Upper lobe of right lung (tissue), 1 donor: ENCODE results near the gene RXRA. TPM values are rescaled to one million over a fixed set of nuclear protein-coding genes. Genes with fewer than 3 reads are reported as not detected.

Experiments used
- ATAC-seq: fragments of 200-7000 bp; cut with Tn5 transposase; one replicate; pipeline ENCODE4 v1.9.1; 2020; ENCODE audit warnings: mild to moderate bottlenecking, moderate library complexity
- DNase-seq: peaks from one replicate; pipeline ENCODE4 v3.0.0-alpha.2; 2020
- H3K27ac ChIP-seq: fragments of 200-600 bp; one replicate; pipeline ENCODE4 v1.8.0; 2022
- H3K27me3 ChIP-seq: fragments of 200-600 bp; one replicate; pipeline ENCODE4 v1.8.0; 2022; ENCODE audit warnings: mild to moderate bottlenecking
- H3K36me3 ChIP-seq: fragments of 200-600 bp; one replicate; pipeline ENCODE4 v1.8.0; 2022
- H3K4me1 ChIP-seq: fragments of 200-600 bp; one replicate; pipeline ENCODE4 v1.8.0; 2022
- H3K4me3 ChIP-seq: fragments of 200-600 bp; one replicate; pipeline ENCODE4 v1.8.0; 2022; ENCODE audit warnings: mild to moderate bottlenecking
- H3K9me3 ChIP-seq: fragments of 200-600 bp; one replicate; pipeline ENCODE4 v1.8.0; 2022
- intact Hi-C: fragments of 100-400 bp; cut with DNase I; formaldehyde crosslinking; loops from one replicate; pipeline ENCODE4 v1.11.0; 2022
- total RNA-seq: library from RNA; stranded (reverse); fragmentation: NEBNext Ultra II Directional; extraction: Animal tissue kit (Norgen Biotek cat#: 25700); gene quantifications from one replicate; pipeline ENCODE4 v1.2.1, GENCODE V29; 2021
- TF ChIP-seq, protein P1 (sequence below): fragments of 200-600 bp; IDR thresholded peaks from one replicate; pipeline ENCODE4 v1.8.0; 2022; ENCODE audit warnings: antibody characterized with exemption
- donor health status: DM: no; HTN: yes; CAD: no; lungs with severe emphysema.

Gene RXRA
- total RNA-seq, 1 donor from 2014 or later, result 80.6 TPM

DNA sequence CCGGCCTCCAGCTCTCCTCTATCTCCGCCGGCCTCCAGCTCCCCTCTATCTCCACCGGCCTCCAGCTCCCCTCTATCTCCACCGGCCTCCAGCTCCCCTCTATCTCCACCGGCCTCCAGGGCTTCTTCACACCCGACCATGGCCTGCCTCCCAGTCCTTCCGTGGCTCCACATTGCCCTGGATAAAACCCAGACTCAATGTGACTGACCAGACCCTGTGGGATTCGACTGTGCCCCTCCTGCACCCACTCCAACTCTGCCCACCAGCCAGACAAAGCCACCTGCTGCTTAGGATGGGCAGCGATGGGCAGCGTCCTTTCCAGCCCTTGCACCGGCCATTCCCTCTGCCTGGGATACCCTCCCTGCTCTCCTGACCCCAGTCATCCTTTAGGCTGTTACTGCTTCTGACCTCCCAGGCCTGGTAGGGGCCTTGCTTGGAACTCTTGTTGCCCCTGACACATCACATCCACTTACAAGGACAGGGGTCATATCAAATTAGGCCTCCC lies 30.5 kb upstream of the RXRA start:
- H3K27me3 ChIP-seq, result no peaks in the 10 kb centered on the region
- ATAC-seq (no peak), DNase-seq (no peak)
- intact Hi-C loops, result no loop called here
- TF ChIP-seq, protein P1, sequence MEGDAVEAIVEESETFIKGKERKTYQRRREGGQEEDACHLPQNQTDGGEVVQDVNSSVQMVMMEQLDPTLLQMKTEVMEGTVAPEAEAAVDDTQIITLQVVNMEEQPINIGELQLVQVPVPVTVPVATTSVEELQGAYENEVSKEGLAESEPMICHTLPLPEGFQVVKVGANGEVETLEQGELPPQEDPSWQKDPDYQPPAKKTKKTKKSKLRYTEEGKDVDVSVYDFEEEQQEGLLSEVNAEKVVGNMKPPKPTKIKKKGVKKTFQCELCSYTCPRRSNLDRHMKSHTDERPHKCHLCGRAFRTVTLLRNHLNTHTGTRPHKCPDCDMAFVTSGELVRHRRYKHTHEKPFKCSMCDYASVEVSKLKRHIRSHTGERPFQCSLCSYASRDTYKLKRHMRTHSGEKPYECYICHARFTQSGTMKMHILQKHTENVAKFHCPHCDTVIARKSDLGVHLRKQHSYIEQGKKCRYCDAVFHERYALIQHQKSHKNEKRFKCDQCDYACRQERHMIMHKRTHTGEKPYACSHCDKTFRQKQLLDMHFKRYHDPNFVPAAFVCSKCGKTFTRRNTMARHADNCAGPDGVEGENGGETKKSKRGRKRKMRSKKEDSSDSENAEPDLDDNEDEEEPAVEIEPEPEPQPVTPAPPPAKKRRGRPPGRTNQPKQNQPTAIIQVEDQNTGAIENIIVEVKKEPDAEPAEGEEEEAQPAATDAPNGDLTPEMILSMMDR, result no peak
- no peak overlapping the region for H3K4me3 ChIP-seq
- no peaks in the 10 kb centered on the region for H3K36me3 ChIP-seq
- no peak overlapping the region for H3K27ac ChIP-seq
- no peaks in the 10 kb centered on the region for H3K9me3 ChIP-seq
- peaks cover 14% of the 10 kb centered on the region for H3K4me1 ChIP-seq

DNA sequence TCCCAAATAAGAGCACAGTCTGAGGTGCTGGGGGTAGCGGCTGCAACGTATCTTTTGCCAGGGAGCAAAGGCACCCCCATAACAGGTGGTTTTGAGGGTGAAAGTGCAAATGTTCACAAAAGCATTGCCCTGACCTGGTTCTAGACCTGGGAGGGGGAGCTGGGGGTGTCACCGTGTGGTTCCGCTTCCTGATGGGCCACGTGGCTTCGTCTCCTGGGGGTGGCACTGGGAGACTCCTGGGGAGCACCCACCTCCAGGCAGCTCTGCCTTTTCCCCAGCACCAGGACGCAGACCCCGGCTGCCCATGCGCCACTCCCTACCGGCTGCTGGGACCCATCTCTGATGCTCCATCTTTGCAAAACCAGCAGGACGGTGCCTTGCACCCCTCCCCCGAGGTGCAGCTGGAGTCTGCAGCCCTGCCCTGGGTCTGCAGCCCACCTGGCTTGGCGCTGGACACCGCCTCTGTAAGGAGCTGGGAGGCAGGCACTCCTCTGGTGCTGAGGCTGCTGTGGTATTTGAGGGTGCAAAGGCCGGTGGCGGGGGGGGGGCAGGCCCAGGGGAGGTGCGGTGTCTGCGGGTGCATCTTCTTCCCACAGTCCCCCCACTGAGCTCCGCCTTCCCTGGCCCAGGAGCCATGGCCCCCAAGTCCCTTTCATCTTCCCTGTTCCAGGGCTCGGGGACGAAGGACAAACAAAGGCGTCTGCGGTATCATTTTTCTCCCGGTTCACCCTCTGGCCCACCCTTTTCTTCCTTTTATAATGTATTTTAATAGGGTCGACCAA lies 29.8 kb upstream of the RXRA start:
- intact Hi-C loops, result no loop called here
- no peak overlapping the region for H3K27ac ChIP-seq
- H3K4me1 ChIP-seq, result peaks cover 14% of the 10 kb centered on the region
- no peaks in the 10 kb centered on the region for H3K27me3 ChIP-seq
- no peaks in the 10 kb centered on the region for H3K36me3 ChIP-seq
- H3K9me3 ChIP-seq, result no peaks in the 10 kb centered on the region
- ATAC-seq (no peak), DNase-seq (no peak)
- TF ChIP-seq, protein P1, result no peak
- H3K4me3 ChIP-seq, result no peak overlapping the region

DNA sequence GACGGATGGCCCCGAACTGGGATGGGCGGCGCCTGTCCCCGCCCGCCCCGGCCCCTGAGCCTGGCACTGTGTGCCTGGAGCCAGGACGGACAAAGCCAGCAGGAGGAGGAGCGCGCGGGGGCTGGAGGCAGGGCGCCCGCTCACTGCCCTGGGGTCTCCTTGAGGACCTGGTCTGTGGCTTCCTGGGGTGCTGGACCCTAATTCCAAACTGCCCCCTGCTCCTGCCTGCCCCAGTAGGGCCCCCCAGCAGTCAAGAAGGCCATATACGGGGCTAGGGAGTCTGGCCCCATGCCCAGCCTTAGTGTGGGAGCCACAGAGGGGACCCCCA lies 29.2 kb upstream of the RXRA start:
- no peak for DNase-seq

DNA sequence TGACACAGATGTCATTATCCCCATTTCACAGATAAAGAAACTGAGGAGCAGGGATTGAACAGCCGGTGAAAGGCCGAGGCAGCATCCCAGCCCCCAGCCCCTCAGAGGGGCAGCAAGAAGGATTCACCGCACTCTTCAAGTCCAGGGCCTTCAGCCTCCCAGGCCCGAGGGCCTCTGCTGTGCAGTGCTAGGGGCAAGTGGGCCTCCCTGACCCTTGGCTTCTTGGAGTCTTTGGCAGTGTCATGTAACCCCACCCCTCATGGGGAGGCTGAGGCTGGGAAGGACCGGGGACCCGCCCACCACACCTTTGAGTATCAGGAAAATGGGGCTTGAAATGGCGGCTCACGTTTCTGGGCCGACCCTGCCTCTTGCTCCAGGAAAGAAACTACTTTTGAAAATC lies 28.7 kb upstream of the RXRA start:
- intact Hi-C loops, result no loop called here
- Histone ChIP-seq H3K9me3 (no peaks in the 10 kb centered on the region), H3K27ac (no peak overlapping the region), H3K4me3 (no peak overlapping the region), H3K27me3 (no peaks in the 10 kb centered on the region), H3K4me1 (peaks cover 14% of the 10 kb centered on the region), H3K36me3 (no peaks in the 10 kb centered on the region)
- DNase-seq, result no peak
- ATAC-seq, result no peak
- TF ChIP-seq, protein P1, result no peak

More for the DNA sequence above, 29.2 kb upstream of the RXRA start:
- no peaks in the 10 kb centered on the region for H3K36me3 ChIP-seq
- no peak overlapping the region for H3K4me3 ChIP-seq
- ATAC-seq, result no peak
- intact Hi-C loops, result no loop called here
- H3K9me3 ChIP-seq, result no peaks in the 10 kb centered on the region
- no peaks in the 10 kb centered on the region for H3K27me3 ChIP-seq
- peaks cover 14% of the 10 kb centered on the region for H3K4me1 ChIP-seq
- TF ChIP-seq, protein P1, result no peak
- H3K27ac ChIP-seq, result no peak overlapping the region

DNA sequence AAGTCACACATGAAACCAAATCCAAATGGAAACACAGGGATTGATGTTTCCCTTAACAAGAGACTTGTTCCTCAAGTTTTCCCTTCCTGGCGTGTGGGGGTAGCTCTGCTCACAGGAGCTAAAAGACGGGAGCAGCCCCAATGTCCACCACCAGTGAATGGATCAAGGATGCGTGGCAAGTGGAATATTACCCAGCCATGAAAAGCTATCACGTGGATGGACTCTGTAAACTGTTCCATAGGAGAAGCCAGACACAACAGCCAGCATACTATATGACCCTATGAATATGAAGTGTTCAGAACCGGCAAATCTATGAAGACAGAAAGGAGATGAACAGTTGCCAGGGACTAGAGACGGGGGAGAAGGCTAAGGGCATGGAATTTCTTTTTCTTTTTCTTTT lies 28.3 kb upstream of the RXRA start:
- TF ChIP-seq, protein P1, result no peak
- no peak overlapping the region for H3K27ac ChIP-seq
- H3K9me3 ChIP-seq, result no peaks in the 10 kb centered on the region
- H3K36me3 ChIP-seq, result no peaks in the 10 kb centered on the region
- no peaks in the 10 kb centered on the region for H3K27me3 ChIP-seq
- ATAC-seq, result no peak
- no peak for DNase-seq
- intact Hi-C loops, result no loop called here
- H3K4me3 ChIP-seq, result no peak overlapping the region
- H3K4me1 ChIP-seq, result peaks cover 14% of the 10 kb centered on the region
